ENCODE data around the gene AARS2. TPM values are rescaled to one million over a fixed set of nuclear protein-coding genes. Genes with fewer than 3 reads are reported as not detected.

AARS2 gene
- total and polyA plus RNA-seq, 9 donors: 3.0 to 15.5 (median 14.0) TPM

DNA sequence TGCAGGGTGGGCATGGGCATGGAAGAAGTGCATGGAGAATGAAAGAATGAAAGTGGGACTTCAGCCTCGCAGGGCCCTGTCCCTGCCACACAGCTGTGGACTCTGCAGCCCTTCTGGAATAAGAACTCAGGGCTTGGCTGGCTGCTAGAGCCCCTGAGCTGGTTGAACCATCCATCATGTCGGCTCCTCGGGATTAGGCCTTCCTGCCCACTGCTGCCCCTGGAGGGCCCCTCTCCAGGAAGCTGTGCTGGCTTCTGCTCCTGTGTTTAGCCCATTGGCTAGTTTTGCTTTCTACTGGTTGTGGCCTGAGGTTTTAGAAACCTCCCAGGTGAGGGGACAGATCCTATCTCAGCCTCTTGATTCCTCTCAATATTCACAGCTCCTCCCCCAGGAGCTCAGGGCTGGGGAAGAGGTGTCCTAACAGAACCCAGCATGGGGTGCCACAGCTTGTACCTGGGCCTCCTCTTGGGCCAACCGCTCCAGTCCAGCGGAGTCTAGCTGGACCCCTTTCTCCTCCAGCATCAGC lies 7.9 kb downstream of the AARS2 start:
- no peak overlapping the region for H3K27ac ChIP-seq
- H3K27me3 ChIP-seq: no peaks in the 10 kb centered on the region
- H3K9me3 ChIP-seq: no peaks in the 10 kb centered on the region
- no peak for DNase-seq
- H3K4me3 ChIP-seq: no peak overlapping the region
- no peak for TF ChIP-seq EP300 (IDR thresholded peaks at IDR 0.05)
- TF ChIP-seq, protein P1, sequence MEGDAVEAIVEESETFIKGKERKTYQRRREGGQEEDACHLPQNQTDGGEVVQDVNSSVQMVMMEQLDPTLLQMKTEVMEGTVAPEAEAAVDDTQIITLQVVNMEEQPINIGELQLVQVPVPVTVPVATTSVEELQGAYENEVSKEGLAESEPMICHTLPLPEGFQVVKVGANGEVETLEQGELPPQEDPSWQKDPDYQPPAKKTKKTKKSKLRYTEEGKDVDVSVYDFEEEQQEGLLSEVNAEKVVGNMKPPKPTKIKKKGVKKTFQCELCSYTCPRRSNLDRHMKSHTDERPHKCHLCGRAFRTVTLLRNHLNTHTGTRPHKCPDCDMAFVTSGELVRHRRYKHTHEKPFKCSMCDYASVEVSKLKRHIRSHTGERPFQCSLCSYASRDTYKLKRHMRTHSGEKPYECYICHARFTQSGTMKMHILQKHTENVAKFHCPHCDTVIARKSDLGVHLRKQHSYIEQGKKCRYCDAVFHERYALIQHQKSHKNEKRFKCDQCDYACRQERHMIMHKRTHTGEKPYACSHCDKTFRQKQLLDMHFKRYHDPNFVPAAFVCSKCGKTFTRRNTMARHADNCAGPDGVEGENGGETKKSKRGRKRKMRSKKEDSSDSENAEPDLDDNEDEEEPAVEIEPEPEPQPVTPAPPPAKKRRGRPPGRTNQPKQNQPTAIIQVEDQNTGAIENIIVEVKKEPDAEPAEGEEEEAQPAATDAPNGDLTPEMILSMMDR (IDR thresholded peaks at IDR 0.05): no peak
- no peak for TF ChIP-seq POLR2A (IDR thresholded peaks at IDR 0.05)
- no peaks in the 10 kb centered on the region for H3K4me1 ChIP-seq (ENCODE audit: insufficient read depth)
- intact Hi-C loops (cut with DNase I): no loop called here
- 76 to 82% (median 82%) methylated on average over 5 of the region's 5 CpGs for WGBS, 3 donors
- no peaks in the 10 kb centered on the region for H3K36me3 ChIP-seq

- Histone ChIP-seq H3K4me3 (no peak overlapping the region), H3K27ac (no peak overlapping the region), H3K36me3 (no peaks in the 10 kb centered on the region), H3K27me3 (no peaks in the 10 kb centered on the region), H3K4me1 (ENCODE audit: insufficient read depth) (no peaks in the 10 kb centered on the region), H3K9me3 (no peaks in the 10 kb centered on the region)
- no peak for DNase-seq
- WGBS, 3 donors: 77 to 83% (median 77%) methylated on average over 23 to 25 of the region's 25 CpGs
- no peak for TF ChIP-seq EP300 (IDR thresholded peaks at IDR 0.05)
- TF ChIP-seq, protein P1 (IDR thresholded peaks at IDR 0.05): peak; percentile 32 to 51 (median 50)
- intact Hi-C loops (cut with DNase I): no loop called here
Measured at GRCh38 chr6:44304282-44305199, 8.6 kb downstream of the AARS2 start.

DNA sequence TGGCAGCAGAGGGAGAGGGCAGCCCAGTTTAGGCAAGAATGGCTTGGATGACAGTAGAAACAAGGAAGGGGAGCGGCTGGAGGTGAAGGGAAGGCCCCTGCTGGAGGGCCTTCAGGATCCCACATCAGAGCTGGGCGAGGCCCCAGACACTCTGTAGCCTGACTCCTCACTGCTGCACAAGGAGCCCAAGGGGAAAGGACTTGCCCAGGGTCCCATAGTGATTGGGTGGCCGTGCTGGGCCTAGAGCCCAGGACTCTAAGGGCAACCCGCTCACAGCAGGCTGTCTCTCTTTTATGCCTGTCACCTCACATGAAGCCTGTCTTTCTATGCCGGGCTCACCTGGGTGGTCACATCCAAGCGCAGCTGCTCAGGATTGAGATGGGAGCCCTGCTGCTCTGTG lies 9.3 kb downstream of the AARS2 start:
- Histone ChIP-seq H3K36me3 (no peaks in the 10 kb centered on the region), H3K27me3 (no peaks in the 10 kb centered on the region), H3K27ac (no peak overlapping the region), H3K9me3 (no peaks in the 10 kb centered on the region), H3K4me3 (no peak overlapping the region), H3K4me1 (ENCODE audit: insufficient read depth) (no peaks in the 10 kb centered on the region)
- WGBS, 3 donors: 93 to 97% (median 94%) methylated on average over 6 of the region's 6 CpGs
- no peak for TF ChIP-seq POLR2A (IDR thresholded peaks at IDR 0.05)
- TF ChIP-seq, protein P1 (IDR thresholded peaks at IDR 0.05): no peak
- no peak for DNase-seq
- intact Hi-C loops (cut with DNase I): no loop called here

GRCh38 chr6:44302856-44303255 lies 10.3 kb downstream of the AARS2 start:
- WGBS, 3 donors: 85 to 91% (median 89%) methylated on average over 12 of the region's 12 CpGs
- no peak overlapping the region for H3K4me3 ChIP-seq
- no peak overlapping the region for H3K27ac ChIP-seq
- TF ChIP-seq POLR2A (IDR thresholded peaks at IDR 0.05): no peak
- TF ChIP-seq EP300 (IDR thresholded peaks at IDR 0.05): no peak
- TF ChIP-seq, protein P1 (IDR thresholded peaks at IDR 0.05): no peak
- H3K36me3 ChIP-seq: no peaks in the 10 kb centered on the region
- no peak for DNase-seq
- intact Hi-C loops (cut with DNase I): no loop called here
- H3K9me3 ChIP-seq: no peaks in the 10 kb centered on the region
- no peaks in the 10 kb centered on the region for H3K4me1 ChIP-seq (ENCODE audit: insufficient read depth)
- H3K27me3 ChIP-seq: no peaks in the 10 kb centered on the region
